SK-N-MC (cell line): ENCODE results near the gene FOXO1.

Experiments used
- DNase-seq: peaks from one replicate; pipeline ENCODE4 v3.0.0-alpha.2; 2011; ENCODE audit warnings: low read depth, low spot score
- H3K27ac ChIP-seq: fragments of 200-600 bp; sonication (generic); 2 replicates; pipeline ENCODE4 v1.5.1; 2016; ENCODE audit warnings: mixed run types
- H3K36me3 ChIP-seq: fragments of 200-600 bp; sonication (generic); 2 replicates; pipeline ENCODE4 v1.6.1; 2017; ENCODE audit warnings: antibody characterized with exemption, low read length, mixed read lengths; ENCODE audit not compliant: insufficient read depth
- H3K4me3 ChIP-seq: fragments of 200-600 bp; sonication (generic); 2 replicates; pipeline ENCODE4 v1.5.1; 2016
- H3K9ac ChIP-seq: fragments of 200-600 bp; sonication (generic); 2 replicates; pipeline ENCODE4 v1.8.0; 2017; ENCODE audit warnings: mixed run types, mixed read lengths; ENCODE audit not compliant: insufficient read length
- H3K9me3 ChIP-seq: fragments of 200-600 bp; sonication (generic); 2 replicates; pipeline ENCODE4 v1.6.1; 2017; ENCODE audit warnings: low read depth, mild to moderate bottlenecking, antibody characterized with exemption, low read length, moderate library complexity, mixed read lengths
- EZH2 ChIP-seq: fragments of 200-600 bp; sonication (generic); IDR thresholded peaks from one replicate; pipeline ENCODE4 v1.6.1; 2017; ENCODE audit warnings: antibody characterized with exemption
- FOXP2 ChIP-seq: optimal IDR thresholded peaks from 2 replicates; pipeline ENCODE3; 2011; ENCODE audit warnings: mild to moderate bottlenecking, moderate library complexity; ENCODE audit not compliant: insufficient read depth; ENCODE audit errors: extremely low read length, control extremely low read depth
- POLR2AphosphoS5 ChIP-seq: IDR thresholded peaks from 2 replicates; pipeline ENCODE4 v1.6.1; 2012; ENCODE audit warnings: mild to moderate bottlenecking, low read depth, low read length, borderline replicate concordance

The FOXO1 gene

GRCh38 chr13:40635315-40635995 is 31.0 kb downstream of the FOXO1 start:
- DNase-seq, result no peak
- H3K9me3 ChIP-seq, result no peaks in the 10 kb centered on the region
- TF ChIP-seq EZH2, result no peak
- no peak for TF ChIP-seq FOXP2
- no peak for TF ChIP-seq POLR2AphosphoS5
- no peaks in the 10 kb centered on the region for H3K36me3 ChIP-seq
- H3K9ac ChIP-seq, result no peak overlapping the region
- H3K4me3 ChIP-seq, result no peak overlapping the region
- H3K27ac ChIP-seq, result no peak overlapping the region

- no peaks in the 10 kb centered on the region for H3K36me3 ChIP-seq
- H3K9ac ChIP-seq, result no peak overlapping the region
- no peak for TF ChIP-seq POLR2AphosphoS5
- TF ChIP-seq EZH2, result no peak
- no peak for TF ChIP-seq FOXP2
Observed at GRCh38 chr13:40632915-40633314, 33.5 kb downstream of the FOXO1 start.

DNA sequence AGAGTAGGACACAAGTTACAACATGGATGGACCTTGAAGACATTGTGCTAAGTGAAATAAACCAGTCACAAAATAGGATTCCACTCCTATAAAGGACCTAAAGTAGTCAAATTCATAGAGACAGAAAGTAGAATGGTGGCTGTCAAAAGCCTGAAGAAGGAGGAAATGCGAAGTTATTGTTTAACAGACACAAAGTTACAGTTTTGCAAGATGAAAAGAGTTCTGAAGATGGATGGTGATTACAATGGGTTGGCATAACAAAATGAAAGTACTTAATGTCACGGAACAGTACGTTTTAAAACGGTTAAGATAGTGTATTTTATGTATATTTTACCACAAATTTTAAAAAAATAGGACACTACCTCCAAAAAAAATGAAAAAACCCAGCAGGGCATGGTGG is 34.8 kb downstream of the FOXO1 start:
- H3K27ac ChIP-seq, result no peak overlapping the region

More at GRCh38 chr13:40632915-40633314, 33.5 kb downstream of the FOXO1 start:
- Histone ChIP-seq H3K27ac (no peak overlapping the region), H3K9me3 (no peaks in the 10 kb centered on the region), H3K4me3 (no peak overlapping the region)
- DNase-seq, result no peak

DNA sequence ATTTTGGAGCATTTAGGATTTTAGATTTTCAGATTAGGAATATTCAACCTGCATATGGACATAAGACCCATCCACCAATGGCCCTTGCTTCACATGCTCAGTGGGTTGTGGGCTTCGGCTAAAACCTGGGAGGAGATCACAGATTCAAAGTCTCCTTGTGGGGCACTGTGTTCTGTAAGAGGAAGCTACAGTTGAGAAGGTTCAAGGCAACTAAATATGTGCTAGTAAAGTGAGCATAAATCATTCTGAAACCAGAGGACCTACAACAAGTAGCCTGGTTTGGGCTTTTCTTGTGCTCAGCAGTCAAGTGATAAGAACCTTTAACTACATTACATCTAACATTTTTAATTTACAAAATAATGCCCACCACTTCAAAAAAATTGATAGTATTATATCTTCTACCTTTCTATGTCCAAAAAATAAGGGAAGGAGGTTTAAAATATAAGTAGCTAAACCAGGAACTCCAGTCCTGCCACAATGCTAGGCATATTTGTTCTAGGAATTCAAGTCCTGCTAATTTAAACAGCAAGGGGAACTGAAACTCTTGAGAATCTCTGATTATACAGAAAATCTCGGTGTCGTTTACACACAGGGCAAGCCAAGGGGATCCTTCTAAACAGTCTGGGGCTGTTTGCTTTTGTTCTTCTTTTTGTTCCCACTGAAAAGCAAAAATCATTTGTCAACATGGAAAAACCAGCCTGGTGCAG is 36.6 kb downstream of the FOXO1 start:
- H3K27ac ChIP-seq, result no peak overlapping the region
- DNase-seq, result no peak
- TF ChIP-seq FOXP2 (no peak), EZH2 (no peak), POLR2AphosphoS5 (no peak)
- H3K9ac ChIP-seq, result no peak overlapping the region
- no peak overlapping the region for H3K4me3 ChIP-seq
- no peaks in the 10 kb centered on the region for H3K36me3 ChIP-seq
- H3K9me3 ChIP-seq, result no peaks in the 10 kb centered on the region

More for the DNA sequence above, 34.8 kb downstream of the FOXO1 start:
- Histone ChIP-seq H3K36me3 (no peaks in the 10 kb centered on the region), H3K9me3 (no peaks in the 10 kb centered on the region), H3K9ac (no peak overlapping the region), H3K4me3 (no peak overlapping the region)
- DNase-seq, result no peak
- no peak for TF ChIP-seq EZH2
- no peak for TF ChIP-seq FOXP2
- no peak for TF ChIP-seq POLR2AphosphoS5

DNA sequence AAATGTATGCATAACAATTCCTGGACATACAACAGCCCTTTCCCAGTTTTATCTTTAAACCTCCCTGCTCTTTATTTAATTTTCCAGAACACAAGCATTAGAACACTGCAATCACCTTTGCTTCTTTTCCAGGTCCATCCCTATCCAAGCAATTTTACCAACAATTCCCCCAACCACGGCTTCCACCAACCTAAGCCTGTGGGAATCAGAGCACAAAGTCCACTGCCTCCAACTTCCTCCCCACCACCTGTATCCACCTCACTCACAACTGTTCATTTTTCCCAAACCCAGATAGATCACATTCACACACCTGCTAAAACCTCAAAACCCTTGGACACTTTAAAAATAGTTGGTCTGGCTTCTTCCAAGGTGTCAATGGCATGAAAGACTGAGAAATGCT is 39.5 kb downstream of the FOXO1 start:
- Histone ChIP-seq H3K36me3 (no peaks in the 10 kb centered on the region), H3K9me3 (no peaks in the 10 kb centered on the region)
- TF ChIP-seq POLR2AphosphoS5, result no peak
- no peak for TF ChIP-seq EZH2
- TF ChIP-seq FOXP2, result no peak

GRCh38 chr13:40626561-40626960 is 39.9 kb downstream of the FOXO1 start:
- H3K27ac ChIP-seq, result no peak overlapping the region
- no peak for TF ChIP-seq POLR2AphosphoS5
- TF ChIP-seq EZH2, result no peak
- TF ChIP-seq FOXP2, result no peak
- no peak for DNase-seq

More for the DNA sequence above, 39.5 kb downstream of the FOXO1 start:
- DNase-seq, result no peak
- H3K27ac ChIP-seq, result no peak overlapping the region
- no peak overlapping the region for H3K4me3 ChIP-seq
- no peak overlapping the region for H3K9ac ChIP-seq

DNA sequence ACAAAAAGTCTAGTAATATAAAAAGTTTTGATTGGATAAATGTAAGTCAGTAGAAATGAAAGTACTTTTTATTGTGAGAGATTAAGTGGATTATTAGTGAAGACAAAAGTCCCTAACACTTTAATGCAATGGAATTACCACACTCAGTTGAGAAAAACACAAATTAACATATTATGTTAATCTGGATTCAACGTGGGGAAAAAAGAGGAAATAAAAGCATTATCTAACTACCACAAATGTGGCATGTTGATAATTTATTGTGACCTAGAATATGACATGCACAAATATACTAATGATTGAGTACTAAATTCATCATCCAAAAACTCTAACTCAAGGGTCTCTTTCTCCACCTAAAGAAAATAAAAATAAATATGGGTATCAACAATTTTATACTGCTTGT is 41.5 kb downstream of the FOXO1 start:
- H3K4me3 ChIP-seq, result no peak overlapping the region
- no peak overlapping the region for H3K9ac ChIP-seq
- DNase-seq, result no peak
- no peak overlapping the region; the same call in 1 of the 2 replicates for H3K27ac ChIP-seq
- H3K9me3 ChIP-seq, result no peaks in the 10 kb centered on the region
- H3K36me3 ChIP-seq, result no peaks in the 10 kb centered on the region
- no peak for TF ChIP-seq FOXP2
- no peak for TF ChIP-seq EZH2
- TF ChIP-seq POLR2AphosphoS5, result no peak

More at GRCh38 chr13:40626561-40626960, 39.9 kb downstream of the FOXO1 start:
- Histone ChIP-seq H3K9ac (no peak overlapping the region), H3K36me3 (no peaks in the 10 kb centered on the region), H3K9me3 (no peaks in the 10 kb centered on the region), H3K4me3 (no peak overlapping the region)

DNA sequence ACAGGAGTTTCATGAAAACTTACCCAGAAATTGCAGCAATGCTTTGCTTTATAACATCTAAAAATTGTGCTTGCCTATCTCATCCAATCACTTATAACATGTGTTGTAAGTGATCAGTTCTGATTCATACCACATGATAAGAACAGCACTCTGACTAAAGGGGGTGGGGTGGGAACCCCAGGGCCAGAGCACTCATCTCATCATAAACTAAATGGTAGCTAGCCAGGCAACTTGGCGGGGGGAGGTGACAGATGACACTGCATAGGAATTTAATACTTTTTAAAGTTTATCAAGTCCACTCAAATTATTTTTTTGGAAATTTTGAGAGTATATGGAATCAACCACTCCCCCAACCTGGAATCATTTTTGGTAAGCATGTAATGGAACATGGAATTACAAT is 42.1 kb downstream of the FOXO1 start:
- no peak for TF ChIP-seq FOXP2
- no peak for TF ChIP-seq EZH2
- TF ChIP-seq POLR2AphosphoS5, result no peak
- DNase-seq, result no peak

More for the DNA sequence above, 42.1 kb downstream of the FOXO1 start:
- Histone ChIP-seq H3K27ac (no peak overlapping the region), H3K36me3 (no peaks in the 10 kb centered on the region), H3K4me3 (no peak overlapping the region), H3K9me3 (no peaks in the 10 kb centered on the region), H3K9ac (no peak overlapping the region)
